GM10847 (cell line): ENCODE data around the gene IFI35.

Experiments used
- POLR2A ChIP-seq: IDR thresholded peaks from 2 replicates; pipeline ENCODE4 v1.6.1; 2011; ENCODE audit not compliant: insufficient read length; ENCODE audit errors: extremely low read depth

IFI35 gene

DNA sequence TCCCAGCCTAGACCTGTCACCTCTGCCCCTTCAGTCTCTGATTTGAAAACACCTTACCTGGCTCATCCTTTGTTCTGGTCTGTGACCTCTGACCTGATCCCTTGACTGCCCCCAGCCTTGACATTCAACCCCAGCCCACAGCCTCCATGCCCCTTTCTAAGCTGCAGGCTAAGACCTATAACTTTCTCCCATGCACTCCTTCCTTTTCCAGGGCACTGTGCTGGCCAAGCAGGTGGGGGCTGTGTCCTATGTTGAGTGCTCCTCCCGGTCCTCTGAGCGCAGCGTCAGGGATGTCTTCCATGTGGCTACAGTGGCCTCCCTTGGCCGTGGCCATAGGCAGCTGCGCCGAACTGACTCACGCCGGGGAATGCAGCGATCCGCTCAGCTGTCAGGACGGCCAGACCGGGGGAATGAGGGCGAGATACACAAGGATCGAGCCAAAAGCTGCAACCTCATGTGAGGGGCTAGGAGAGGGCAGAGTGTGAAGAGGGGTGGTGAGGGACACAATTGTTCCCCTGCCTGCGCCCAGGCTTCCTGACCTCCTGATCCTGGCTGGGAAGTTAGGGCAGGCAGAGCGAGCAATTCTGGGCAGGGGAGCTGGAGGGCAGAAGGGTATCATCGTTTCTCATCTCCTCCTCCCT, 21.8 kb downstream of the IFI35 start:
- no peak for TF ChIP-seq POLR2A

DNA sequence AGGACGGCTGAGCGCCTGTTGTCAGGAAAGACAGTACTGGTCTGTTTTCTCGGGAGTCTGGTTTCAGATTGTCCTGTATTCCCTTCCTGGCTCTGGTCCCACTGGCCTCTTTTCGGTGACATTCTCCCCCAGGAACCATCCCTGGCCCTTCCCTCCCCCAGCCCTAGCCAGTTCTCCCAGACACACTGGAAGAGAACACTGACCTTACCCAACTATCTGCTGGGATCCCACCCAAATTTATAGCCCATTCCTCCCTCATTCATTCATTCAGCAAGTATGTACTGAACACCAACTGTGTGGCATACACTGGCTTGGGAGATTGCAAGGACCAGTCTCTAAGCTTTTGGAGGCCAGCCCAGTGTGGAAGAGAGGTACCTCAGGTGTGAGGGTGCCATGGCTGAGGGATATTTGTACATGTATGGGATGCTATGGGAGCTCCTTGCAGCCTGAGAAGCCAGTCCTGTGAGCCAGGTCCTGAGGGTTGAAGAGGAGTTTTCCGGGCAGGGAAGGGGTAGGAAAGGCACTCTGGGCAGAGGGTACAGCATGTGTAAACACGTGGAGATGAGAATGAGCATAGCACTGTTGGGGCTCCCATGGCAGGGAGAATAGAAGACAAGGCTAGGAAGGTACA, 23.7 kb downstream of the IFI35 start:
- no peak for TF ChIP-seq POLR2A

DNA sequence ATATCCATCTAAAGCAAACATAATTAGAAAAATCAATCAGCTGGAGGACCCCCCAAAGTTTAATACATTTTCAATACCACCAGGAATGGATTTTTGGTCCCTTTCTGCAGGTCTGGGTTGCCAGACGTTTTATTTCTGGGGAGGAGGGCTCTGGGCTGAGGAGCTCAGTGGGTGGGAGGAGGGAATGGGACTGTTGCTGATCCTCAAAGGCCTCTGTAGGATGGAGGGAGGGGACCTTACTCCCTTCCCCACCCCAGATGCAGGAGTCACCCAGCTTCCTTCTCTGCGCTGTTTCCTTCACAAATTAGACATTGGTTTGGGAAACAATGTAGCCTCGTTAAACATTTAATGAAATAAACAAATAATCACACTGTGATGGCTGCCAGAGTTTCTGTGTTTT, 25.1 kb downstream of the IFI35 start:
- TF ChIP-seq POLR2A, result no peak

DNA sequence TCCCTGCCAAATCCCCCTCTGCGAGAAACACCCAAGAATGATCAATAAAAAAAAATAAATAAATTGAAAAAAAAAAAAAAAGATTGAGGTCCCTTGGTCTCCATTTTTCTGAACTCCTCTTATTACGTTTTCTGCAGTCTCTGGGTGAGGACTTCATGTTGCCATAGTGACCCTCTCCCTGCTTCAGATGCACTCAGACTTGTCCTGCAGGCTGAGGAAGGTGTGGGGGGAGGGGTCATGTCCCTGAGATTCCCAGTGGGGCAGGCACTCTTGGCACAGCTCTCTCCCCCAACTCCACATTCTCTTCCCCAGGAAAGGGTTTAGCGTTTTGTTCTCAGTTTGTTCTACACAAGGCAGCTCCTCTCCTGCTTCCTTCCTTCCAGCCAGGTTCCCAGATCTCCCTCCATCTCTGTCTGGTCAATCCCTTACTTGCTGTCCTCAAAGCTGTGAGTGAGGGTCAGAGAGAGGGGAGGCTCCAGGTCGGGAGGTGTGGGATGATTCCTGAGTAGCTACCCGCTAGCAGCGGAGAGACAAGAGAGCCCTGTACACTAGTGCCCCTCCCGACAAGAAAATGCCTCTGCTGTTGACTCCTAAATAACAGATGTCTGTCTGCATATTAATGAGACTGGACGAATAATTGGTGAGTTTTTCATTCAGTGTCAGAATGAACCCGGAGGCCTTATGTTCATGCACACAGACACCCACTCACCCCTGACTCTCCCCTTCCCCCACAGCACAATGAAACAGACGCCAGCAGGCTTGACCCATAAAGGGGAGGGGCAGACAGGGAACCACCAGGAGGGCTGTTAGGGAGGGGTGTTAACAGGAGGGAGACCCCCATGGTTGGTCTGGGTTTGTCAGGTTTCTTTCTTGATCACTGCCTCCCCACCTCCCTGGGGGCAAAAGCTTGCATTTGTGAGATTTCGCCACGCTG, 27.6 kb downstream of the IFI35 start:
- no peak for TF ChIP-seq POLR2A

DNA sequence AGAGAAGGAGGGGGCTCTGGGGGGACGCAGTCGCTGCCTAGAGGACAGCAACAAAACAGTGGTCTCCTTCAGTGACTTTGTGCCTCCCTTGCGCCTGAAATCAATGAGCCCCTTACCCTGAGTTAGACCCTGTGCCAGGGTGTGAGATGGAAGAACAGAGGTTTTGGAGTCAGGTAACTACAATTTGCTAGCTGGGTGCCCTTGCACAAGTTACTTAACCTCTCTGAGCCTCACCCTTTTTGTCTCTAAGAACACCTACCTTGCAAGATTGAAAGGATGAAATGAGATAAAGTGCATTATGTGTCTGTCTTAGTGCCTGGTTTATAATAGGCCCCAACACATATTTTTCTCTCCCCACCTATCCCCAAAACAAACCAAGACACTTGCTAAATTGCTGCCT, 28.3 kb downstream of the IFI35 start:
- TF ChIP-seq POLR2A, result no peak

- TF ChIP-seq POLR2A, result no peak
These were observed 33.1 kb downstream of the IFI35 start for GRCh38 chr17:43039646-43040045.

DNA sequence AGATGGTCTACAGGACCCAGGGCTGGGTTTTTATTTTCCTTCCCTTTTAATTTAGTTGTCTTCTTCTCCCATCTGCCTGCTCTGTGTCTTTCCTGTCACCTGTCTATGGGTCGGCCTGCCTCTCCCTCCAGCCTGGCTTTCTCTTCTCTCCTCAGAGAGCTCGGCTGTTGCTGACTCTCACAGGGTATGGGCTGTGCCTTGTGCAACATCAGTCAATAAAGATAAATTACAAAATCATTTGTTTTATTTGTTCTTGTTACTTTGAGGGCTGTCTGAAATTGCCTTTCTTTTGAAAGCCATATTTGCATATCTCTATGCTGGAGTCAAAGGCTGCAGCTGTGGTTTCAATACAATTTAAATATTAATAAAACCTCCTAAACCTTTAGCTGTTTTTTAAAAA, 34.1 kb downstream of the IFI35 start:
- TF ChIP-seq POLR2A, result no peak

DNA sequence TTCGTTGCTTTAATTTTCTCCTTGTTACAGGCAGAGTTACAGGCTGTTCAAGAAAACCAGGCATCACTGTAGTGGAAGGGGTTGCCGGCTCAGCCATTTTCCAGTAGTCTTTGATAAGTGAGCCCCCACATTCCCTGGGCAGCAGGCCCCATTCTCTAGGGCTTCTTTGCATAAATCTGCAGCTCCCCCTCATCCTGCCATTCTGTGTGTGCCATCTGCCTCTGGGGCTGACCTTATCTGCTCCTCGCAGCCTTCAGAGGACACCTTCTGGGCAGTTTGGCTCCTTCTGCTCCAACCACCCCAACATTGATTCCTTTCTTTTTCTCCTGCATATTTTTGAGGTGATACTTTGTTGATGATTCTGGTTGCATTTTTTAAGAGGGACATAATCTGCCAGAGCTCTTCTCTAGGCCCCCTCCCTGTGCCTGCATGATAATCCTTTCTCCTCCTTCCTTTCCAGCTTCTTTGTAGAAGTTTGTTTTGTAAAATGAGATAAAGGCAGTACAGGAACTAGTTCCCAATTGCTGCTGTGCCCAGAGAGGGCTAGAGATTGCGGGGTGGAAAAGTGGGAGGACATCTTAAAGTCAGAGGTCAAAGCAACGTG, 35.5 kb downstream of the IFI35 start:
- no peak for TF ChIP-seq POLR2A

- TF ChIP-seq POLR2A, result no peak
These were observed 36.7 kb downstream of the IFI35 start for GRCh38 chr17:43043307-43043706.

DNA sequence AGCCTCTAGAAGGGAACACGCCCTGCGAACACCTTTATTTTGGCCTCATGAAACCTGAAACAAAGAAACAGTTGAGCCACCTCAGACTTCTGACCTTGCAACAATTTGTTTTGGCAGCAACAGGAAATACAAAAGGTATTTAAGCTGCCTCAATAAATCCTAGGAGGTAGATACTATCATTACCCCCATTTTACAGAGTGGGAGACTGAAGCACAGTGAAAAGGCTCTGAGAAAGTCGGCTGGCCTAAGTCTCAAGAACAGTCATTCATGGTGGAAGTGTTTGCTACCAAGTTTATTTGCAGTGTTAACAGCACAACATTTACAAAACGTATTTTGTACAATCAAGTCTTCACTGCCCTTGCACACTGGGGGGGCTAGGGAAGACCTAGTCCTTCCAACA, 37.4 kb downstream of the IFI35 start:
- TF ChIP-seq POLR2A, result no peak

GRCh38 chr17:43051969-43052368, 45.4 kb downstream of the IFI35 start:
- TF ChIP-seq POLR2A, result no peak

DNA sequence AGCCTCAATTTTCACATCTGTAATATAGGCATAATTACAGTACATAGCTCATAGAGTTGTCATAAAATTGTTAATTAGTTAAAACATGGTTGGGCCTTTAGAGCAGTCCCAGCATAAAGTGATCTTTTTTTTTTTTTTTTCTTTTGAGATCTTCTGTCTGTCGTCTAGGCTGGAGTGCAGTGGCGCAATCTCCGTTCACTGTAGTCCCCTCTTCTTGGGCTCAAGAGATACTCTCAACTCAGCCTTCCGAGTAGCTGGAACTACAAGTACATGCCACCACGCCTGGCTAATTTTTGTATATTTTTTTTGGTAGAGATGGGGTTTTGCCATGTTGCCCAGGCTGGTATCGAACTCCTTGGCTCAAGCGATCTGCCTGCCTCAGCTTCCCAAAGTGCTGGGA, 49.5 kb downstream of the IFI35 start:
- no peak for TF ChIP-seq POLR2A

DNA sequence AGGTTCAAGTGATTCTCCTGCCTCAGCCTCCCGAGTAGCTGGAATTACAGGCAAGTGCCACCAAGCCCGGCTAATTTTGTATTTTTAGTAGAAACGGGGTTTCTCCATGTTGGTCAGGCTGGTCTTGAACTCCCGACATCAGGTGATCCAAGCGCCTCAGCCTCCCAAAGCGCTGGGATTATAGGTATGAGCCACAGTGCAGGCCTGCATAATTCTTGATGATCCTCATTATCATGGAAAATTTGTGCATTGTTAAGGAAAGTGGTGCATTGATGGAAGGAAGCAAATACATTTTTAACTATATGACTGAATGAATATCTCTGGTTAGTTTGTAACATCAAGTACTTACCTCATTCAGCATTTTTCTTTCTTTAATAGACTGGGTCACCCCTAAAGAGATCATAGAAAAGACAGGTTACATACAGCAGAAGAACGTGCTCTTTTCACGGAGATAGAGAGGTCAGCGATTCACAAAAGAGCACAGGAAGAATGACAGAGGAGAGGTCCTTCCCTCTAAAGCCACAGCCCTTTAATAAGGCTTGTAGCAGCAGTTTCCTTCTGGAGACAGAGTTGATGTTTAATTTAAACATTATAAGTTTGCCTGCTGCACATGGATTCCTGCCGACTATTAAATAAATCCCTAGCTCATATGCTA, 56.5 kb downstream of the IFI35 start:
- TF ChIP-seq POLR2A, result no peak
